Cortex of kidney (tissue), 1 donor: ENCODE data around the gene SH3D21.

ENCODE experiments used
- DNase-seq: peaks from one replicate; lab custom pipeline; 2025; lab: John Stamatoyannopoulos, UW

Gene SH3D21

DNA sequence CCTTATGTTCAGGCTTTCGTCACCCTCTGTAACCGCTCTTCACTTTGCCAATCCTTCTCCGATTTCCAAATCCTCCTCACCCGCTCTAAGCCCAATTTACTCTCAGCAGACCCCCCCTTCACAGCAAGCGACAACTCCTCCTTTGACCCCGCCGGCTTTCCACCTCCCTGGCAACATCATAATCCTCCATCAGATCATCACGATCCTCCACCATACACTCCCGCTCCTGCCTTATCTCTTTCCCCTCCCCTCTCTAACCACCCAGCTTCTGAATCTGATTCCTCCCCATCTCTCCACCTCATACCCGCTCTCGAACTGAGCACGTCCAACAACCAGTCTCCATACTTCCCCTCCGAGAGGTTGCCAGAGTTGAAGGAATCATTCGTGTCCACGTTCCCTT, 24.8 kb downstream of the SH3D21 start:
- DNase-seq: no peak

DNA sequence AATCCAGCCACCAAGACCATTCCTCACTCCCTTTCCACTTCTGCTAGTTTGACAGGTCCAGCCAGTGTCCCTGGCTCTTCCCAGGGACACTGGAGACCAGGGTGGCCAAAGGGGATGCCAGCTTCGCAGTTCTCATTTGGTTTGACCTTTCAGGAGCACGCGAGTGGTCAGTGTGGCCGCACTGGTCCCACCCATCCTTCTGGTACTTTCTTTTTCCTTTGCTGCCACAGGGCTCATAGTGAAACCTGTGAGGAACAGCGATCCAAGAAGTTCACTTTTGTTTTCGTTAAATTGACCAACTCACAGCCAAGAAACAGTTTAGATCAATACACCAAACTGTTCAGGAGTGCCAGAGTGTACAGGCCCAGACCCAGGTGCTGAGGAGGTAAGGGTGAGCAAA, 31.7 kb downstream of the SH3D21 start:
- DNase-seq: no peak

DNA sequence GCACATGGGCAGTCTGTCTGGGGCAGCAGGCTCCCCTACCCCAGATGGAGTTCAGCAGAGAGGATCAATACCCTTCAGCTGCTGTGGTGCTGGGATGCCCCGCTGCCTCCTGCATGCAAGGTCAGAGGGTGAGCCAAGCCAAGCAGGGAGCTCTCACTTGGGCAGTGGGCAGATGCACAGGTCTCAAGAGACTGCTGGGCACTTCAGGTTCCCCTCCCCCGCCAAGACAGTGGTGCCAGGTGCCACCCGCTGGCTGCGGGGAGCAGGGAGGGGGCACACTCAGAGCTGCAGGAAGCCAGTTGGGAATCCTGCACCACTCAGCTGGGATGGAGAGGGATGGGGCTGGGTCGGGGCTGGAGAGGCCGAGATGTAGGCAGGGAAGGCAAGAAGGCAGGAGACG, 33.0 kb downstream of the SH3D21 start:
- no peak for DNase-seq

DNA sequence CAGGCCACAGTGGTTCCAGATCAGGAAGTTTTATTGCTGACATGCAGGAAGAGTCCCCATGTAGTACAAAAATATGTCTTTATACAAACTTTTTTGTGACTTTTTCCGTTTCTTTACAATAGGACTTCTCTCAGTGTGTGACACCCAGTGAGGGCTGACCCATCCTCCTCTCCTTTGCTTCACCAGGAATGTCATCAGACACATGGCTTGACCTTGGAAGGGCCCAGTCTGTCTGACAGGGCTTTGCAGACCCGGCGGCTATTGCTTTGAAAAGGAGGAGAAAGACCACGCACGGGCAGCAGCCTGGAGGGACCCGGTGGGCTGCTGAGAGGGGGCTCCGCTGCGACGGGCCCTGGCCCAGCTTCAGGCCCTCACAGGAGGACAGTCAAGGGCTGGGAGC, 33.4 kb downstream of the SH3D21 start:
- no peak for DNase-seq

DNA sequence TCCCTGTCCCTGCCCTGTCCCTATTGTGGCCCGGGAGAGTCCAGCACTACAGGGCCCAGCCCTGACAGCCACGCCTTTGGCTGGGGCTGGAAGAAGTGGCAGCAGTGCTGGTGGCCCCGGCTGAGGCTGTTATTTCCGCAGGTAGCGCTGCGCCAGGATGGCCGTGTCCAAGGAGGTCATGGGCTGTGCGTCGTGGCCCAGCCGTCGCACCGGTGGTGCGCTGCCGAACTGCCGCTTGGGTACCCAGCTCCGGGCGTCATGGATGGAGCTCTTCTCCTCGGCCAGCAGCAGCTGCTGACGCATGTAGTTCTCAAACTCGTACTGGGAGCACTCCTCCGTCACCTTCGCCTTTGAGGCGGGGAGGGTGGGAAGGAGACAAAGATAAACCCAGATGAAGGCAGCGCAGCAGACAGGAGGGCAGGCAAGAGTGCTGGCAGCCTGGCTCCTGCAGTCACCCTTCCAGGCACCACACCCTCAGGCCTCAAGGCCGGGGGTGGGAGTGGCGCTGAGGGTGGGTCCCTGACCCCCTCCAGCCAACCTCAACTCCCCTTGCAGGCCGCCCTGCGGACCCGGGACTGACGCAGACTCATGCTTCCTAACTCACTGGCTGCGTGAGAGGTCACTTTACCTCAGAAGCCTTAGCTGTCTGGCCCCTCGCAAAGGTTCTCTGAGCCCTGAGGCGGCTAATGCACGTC, 35.6 kb downstream of the SH3D21 start:
- no peak for DNase-seq

DNA sequence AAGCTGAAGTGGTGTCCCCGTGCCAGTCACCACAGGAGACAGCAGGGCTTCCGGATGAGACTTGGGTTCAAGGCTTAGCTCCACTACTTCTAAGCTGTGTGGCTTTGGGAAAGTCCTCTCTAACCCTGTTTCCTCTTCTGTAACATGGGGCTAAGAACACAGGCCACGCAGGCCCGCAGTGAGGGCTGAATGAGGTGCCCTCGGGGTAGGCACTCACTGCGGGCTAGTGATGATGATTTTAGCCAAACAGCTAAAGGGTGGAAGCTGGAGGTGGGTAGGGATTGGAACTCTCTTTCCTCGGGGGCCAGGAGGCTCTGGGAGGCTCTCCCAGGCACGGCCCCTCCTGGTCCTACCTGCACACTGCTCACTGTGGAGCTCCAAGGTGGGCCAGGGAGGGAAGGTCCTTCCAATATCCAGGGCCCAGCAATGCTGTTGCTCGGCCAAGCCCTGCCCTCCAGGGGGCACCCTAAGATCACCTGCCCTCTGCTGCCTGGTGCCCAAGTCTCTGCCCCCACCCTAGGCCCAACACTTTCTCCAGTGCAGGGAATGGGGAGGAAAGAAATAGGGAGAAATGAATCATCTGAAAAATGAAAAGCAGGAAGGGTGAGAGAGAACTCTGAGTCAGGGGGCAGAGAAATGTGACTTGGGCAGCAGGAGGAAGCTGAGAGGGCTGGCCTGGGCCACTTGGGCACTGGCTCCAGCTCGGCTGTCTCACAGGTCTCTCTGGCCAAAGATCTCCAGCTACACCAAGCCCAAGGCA, 36.4 kb downstream of the SH3D21 start:
- DNase-seq: no peak

DNA sequence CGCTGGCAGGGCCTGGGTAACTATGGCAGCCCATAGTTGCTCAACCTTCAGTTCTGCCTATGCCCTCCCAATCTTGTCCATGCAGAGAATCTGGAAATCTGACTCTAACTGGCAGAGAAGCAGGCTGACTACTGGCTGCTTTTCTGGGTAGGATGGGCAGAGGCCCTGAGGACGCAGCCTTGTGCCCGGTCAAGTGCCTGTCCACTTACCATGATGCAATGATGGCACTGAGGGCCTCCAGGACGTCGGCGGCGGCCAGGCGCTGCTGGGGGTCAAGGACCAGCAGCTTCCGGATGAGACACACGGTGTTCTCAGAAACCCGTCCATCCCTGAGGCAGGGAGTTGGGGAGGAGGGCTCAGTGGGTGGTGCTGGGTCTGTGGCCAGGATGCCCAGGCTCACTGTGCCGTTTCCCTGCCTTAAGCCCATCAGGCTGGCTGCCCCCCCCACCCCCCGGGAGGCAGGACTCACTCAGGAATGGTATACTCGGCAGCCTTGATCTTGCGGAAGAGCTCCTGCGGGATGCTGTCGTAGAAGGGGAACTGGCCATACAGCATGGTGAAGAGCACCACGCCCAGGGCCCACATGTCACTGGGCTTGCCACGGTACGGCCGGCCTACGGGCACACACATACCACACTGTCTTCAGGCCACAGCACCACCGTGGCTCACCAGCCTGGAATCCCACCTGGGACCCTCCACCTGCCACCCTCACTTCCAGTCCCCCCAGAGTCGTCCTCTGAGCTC, 37.7 kb downstream of the SH3D21 start:
- no peak for DNase-seq

DNA sequence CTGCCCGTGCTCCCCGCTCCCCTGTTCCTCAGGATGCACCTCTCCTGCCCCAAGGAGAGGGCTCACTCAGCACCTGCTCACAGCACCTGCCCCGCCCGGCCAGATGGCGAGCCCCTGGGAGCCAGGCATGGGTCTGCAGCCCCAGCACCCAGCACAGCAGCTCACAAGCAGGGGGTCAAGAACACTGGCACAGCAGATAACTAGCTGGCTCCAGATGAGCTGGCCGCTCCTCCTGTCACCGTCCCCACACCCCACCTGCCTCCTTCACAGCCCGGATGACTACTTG, 38.2 kb downstream of the SH3D21 start:
- DNase-seq: no peak

DNA sequence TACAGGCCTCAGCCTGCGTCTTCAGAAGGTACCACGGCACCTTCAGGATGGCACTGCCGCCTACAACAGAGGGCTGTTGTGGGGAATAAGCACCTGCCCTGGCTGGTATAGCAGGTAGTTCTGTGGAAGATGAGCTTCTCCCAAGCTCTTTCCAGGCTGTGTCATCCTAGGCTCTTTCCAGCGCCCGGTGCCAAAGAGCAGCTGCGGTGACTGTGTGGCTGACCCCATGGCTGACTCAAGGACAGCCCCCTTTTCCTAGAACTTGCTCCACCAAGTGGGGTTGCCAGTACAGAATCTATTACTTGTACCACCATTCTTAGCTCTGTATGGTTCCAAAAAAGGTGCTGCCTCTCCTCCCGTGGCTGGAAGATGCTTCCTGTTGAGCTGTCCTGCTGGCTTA, 39.2 kb downstream of the SH3D21 start:
- no peak for DNase-seq

DNA sequence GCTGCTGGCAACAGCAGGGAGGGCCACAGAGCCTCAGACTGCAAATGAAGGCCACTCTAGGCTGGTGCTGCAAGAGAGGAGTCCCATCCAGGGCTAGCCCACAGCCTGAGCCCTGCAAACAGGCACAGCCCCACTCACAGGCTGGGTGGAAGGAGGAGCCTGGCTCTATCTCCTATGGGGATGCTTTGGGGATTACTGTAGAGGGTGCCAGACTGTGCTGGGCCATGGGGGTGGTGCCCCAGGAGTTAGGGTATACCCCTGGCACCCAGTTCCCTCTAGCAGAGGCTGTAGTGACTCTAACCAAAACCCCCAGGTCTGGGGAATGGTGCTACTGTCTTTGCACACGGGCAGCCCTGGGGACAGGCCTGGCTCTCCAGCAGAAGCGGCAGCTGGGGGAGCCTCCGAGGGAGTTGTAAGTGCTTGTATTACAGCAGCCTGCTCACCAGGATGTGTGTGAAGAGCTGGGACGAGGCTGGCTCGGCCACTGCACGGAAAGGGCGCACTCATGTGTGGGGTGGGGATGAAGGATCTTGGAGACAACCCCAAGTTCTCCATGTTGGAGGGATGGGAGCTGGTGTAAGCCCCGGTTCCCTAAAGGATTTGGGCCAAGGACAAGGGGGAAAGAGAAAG, 40.7 kb downstream of the SH3D21 start:
- DNase-seq: no peak

DNA sequence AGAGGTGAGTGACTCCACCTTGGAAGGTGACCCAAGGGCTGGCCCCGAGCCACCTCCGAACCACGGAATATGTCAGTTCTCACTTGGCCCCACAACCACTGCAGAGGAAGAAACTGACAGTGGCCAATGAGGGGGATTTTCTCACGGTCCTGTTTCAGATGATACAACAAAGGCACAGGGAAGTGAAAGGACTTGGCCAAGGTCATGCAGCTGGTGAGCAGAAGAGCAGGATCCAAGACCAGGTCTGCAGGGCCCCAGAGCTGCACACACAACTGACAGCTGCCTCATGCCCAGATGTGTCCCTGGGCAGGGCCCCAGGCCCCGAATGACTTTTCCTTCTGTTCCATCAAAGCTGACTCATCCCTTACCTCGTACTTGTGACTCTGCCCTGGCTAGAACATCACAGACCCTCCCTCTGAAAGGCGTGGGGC, 43.1 kb downstream of the SH3D21 start:
- DNase-seq: no peak

DNA sequence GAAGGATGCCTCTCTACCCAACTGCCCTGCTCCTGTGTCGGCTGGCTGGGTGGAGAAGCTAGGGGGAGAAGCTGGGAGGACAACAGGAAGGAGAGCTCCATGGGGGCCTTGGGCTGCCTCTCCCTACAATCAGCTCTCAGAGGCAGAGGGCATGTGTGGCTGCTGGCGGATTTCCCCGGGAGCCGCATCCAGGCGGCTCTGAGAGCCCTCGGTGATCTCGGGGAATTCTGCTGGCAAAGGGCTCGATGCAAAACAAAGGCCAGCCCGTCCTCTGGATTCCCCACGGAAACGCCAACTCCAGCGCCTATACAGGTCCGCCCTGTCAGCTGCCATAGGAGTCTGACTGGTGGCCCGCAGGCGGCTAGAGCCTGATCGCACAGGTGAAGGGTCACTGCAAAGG, 43.7 kb downstream of the SH3D21 start:
- no peak for DNase-seq

DNA sequence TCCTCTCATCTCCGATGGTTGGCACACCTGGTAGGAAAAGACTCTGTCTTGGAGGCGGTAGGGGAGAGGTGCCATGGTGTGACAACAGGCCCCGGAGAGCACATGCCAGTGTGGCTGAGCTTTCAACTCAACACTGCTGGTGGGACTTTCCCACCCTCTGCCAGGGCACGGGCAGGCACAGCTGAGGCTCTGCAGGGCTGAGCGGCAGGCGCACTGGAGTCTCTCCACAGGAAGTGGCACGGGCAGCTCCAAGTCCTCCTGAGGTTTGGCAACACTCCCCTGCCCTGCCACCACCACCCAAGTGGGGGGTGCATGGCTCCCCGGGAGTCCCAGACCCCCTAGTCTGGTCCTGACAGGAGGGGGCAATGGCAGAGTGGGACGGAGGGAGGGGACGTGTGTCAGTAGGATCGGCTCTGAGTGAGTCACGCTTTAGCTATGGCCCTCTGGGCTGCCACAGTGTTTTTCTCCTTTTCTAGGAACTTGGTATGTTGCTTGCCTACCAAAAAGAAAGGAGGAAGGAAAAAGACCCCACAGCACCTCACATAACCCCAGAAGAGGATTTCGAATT, 44.6 kb downstream of the SH3D21 start:
- DNase-seq: no peak

DNA sequence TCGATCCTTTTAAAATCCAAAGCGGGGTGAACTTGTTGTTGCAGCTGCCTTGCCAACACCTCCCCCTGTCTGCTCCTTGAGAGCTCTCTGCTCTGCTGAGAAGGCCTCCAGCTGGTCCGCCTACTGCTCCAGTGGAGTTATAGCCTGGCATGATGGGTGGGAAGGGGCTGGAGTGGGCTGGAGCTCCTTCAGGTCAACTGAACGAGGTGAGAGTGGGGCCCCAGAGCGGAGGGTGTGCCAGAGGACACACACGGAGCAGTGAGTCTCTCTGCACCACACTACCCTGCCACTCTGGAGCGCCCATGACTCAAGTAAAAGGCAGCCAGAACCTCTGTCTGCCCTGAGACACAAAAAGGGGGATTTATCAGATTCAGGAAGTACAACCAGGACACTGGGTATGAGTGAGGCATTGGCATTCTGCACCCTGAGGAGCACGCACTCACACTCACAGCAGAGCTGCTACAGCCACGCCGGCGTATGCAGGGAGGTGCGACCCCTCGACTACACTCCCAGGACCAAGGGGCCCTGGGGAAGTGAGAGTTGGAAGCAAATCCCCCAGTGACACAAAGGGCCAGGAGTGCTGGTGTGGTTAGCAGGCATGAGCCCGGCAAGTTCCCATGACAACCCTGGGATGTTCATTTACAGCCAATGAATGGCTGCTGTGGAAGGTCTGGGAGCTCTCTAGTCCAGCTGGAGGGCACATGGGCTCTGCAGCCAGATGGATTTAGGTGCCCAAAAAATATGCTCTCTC, 45.2 kb downstream of the SH3D21 start:
- DNase-seq: no peak

DNA sequence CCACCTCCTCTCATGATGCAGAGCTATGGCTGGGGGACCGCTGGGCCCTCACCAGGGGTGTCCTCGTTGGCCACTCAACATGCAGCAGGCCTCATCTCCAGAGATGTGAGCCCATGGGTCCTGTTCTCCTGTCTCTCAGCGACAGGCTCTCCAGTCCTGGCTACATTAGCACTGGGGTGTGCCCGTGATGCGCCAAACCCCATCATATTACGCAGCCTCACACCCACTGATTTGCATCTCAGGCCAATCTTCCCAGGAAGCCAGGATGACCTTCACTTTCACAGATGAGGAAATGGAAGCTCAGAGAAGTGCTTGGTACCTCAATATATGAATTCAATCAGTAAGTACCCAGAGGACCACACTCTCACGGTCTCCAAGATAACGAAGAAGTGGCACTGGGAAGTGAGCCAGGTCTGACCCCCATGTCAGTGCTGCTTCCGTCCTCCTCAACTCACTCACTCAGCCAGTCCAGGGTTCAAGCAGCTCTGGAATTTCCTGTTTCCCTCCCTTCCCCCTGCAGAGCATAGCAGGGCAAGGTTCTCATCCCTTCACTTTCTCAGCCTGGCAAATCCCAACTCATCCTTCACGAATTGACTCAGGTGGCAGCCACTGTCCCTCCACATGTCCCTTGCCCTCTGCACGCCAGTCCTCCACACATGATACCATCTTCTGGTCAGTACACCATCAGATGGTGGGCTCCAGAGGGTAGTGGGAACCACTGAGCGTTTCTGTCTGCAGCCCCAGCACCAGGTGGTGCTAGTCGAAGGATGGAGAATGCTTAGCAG, 46.1 kb downstream of the SH3D21 start:
- DNase-seq: no peak

DNA sequence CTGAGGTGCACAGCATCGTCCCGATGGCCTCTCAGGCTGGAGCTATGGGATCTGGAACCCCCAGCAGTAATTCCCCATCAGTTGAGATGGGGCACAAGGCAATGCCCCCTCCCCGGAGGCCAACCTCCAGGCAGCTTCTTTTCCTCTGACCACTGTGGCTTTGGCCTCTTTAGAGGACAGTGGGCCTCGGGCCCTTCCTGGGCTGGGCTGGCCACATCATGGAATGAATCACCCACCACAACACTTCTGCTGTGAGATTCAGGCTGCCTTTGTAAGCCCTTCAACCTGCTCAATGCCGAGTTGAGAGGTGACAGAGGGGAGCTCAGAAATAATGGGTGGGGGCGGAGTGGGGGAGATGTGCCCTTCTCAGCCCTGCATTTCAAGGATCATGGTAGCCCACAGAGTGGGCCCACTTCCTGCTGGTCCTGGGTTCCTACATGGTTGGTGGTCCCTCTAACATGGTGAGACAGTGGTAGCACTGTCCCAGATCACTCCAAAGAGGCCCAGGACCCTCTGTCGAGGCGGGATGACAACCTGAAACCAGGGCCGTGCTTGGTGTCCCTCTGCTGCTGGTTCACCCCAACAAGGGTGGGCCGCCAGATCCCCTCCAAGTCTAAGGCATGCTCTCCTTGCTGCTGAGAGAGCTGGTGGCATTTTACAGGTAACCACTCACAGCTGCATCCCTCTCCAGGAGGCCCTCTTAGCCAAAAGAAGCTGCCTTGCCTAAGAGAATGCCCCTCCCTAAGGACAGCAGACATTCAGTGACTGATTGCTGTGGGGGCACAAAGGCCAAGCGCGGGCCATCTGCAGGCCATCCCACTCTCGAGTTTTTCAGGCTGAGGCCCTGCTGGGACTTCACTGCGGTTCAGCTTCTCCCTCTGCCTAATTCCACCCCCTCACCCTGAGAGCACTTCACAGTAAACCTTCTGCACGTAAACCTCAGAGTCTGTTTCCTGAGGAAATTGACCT, 47.0 kb downstream of the SH3D21 start:
- DNase-seq: no peak

DNA sequence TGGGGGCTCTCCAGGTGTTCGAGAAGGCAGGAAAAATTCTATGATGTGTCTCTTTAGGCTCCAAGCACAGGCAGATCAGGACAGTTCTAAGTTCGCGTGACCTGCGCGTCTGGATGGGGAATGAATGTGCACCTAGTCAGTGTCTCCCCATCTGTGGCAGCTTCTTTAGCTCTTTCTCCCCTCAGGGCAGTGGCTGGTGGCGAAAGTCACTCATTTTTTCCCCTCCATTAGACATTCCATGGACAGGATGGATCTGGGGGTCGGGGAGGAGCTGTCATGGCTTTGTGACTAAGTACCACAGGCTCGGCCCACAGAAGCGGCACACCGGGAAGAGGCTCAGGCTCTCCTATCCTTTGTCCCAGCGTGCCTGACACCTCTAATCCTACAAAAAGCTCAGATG, 48.3 kb downstream of the SH3D21 start:
- no peak for DNase-seq

DNA sequence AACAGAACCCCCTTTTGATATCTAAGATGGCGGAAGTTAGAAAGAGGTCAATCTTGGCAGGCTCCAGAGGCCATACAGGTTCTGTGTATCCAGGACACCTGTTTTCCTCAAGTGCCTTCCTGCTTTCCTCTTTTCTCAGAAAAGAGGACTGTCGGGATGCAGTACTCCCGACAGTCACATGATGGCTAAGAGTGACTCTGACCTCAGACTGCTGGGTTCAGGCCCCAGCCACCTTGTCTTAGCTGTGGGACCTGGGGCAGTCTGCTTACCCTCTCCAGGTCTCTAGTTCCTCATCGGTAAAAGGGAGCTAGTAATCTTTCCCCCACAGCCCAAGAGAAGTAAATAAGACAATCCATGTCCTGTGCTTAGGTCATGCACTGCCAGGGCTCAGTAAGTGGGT, 49.6 kb downstream of the SH3D21 start:
- no peak for DNase-seq

DNA sequence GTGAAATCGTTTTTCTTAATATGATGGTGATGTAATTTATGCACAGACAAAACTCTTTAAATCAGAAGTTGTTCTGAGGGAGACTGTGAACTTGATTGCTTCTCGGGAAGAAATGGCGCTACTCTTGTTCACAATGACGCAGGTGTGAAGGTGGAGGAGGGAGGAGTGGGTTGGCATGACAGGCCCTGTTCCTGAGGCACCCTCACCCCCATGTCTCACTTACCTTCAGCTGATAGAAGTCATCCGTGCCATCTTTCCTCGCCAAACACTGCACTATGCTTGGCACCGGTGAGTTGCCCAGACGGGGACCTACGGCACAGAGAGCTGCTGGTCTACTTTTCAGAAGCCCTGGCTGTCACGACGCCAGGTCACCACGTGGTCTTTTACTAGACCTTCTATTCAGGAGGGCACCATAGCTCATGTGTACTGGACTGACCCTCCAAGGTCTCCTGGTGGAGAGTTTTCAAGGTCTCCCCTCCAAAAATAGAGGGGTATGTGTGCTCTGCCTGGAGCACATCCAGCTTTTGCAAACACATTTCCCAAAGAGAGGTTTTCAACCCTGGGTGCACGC, 52.4 kb downstream of the SH3D21 start:
- no peak for DNase-seq
